ENCODE results near the gene ZNF205. TPM values are rescaled to one million over a fixed set of nuclear protein-coding genes. Genes with fewer than 3 reads are reported as not detected.

ZNF205 gene
- total and polyA plus RNA-seq, 2 of the 13 experiments (the other 11 are each of a cell fraction or from before 2014, with no cell fraction given) = 5.8 to 10.2 TPM

DNA sequence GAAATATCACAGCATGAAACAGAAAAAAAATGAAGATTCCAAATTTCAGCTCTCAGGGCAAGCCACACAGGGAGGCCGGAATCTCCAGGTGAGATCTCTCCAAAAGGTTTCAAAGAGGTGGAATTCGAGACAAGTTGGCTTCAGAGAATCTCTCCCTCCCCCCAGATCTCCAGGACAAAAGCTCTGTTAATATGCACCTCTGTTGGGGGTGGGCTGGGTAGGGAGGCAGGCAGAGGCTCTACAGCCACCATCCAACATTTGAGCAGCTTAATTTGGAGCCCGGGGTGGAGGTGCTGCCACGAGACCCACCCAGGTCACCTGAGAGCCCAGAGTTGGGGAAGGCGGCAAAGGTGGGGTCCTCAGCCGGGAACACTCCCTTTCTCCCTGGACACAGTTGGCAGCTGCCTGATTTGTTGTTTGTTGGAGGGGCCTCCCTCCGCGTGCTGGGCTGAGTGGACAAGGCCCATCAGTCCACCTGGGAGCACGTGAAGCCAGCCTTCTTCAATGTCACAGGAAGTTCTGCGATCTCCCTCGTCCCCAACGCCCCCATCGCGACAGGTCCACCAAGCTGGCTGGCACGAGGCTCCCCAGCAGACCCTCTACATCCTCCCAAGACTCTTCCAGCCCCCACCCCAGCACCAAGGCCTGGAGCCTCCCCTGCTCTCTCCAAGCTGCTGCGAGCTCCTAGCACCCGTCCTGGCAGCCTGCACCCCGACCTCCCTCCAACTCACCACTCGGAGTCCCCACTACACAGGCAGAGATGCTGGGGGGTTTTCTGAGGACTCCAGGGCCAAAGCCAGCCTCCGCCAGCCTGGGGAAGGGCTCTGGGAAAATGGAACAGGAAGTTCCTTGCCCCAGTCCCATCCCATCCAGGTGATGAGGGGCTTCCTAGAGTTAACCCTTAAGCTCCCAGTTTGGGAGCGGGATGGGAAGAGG lies 13.7 kb upstream of the ZNF205 start, which contains the start of gene ZSCAN10 (continued):
- peak; percentile 63 for TF ChIP-seq ZNF687 (CRISPR knock-in tag; IDR thresholded peaks at IDR 0.05)
- TF ChIP-seq KLF15 (CRISPR knock-in tag; IDR thresholded peaks at IDR 0.05; ENCODE audit: borderline replicate concordance) = no peak
- no peak for TF ChIP-seq SIX4 (CRISPR knock-in tag; IDR thresholded peaks at IDR 0.05)
- TF ChIP-seq ARID4A (CRISPR knock-in tag; IDR thresholded peaks at IDR 0.05; ENCODE audit: borderline replicate concordance) = no peak
- no peak for TF ChIP-seq MAFK (conservative IDR thresholded peaks at IDR 0.05 in 1 of 2, IDR thresholded peaks at IDR 0.05 in 1 of 2; ENCODE audit: low read length in 2 of 2)
- TF ChIP-seq ZSCAN31 (CRISPR knock-in tag; IDR thresholded peaks at IDR 0.05; ENCODE audit: low read depth) = no peak
- no peak for TF ChIP-seq KAT2B (IDR thresholded peaks at IDR 0.05; ENCODE audit: borderline replicate concordance, low read depth, low read length)
- TF ChIP-seq NBN (conservative IDR thresholded peaks at IDR 0.05) = no peak
- TF ChIP-seq, protein P1, sequence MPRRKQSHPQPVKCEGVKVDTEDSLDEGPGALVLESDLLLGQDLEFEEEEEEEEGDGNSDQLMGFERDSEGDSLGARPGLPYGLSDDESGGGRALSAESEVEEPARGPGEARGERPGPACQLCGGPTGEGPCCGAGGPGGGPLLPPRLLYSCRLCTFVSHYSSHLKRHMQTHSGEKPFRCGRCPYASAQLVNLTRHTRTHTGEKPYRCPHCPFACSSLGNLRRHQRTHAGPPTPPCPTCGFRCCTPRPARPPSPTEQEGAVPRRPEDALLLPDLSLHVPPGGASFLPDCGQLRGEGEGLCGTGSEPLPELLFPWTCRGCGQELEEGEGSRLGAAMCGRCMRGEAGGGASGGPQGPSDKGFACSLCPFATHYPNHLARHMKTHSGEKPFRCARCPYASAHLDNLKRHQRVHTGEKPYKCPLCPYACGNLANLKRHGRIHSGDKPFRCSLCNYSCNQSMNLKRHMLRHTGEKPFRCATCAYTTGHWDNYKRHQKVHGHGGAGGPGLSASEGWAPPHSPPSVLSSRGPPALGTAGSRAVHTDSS (CRISPR knock-in tag; conservative IDR thresholded peaks at IDR 0.05) = no peak
- no peak for TF ChIP-seq ZNF615 (CRISPR knock-in tag; IDR thresholded peaks at IDR 0.05; ENCODE audit: borderline replicate concordance)
- TF ChIP-seq ZNF839 (CRISPR knock-in tag; IDR thresholded peaks at IDR 0.05; ENCODE audit: borderline replicate concordance) = no peak
- TF ChIP-seq GATA4 (IDR thresholded peaks at IDR 0.05; ENCODE audit: borderline replicate concordance, low read depth) = no peak
- TF ChIP-seq SPEN (CRISPR knock-in tag; IDR thresholded peaks at IDR 0.05; ENCODE audit: low read depth) = no peak
- no peak for TF ChIP-seq ZSCAN21 (CRISPR knock-in tag; IDR thresholded peaks at IDR 0.05; ENCODE audit: borderline replicate concordance)
- peak; percentile 60; the same call in 1 of the 2 replicates for TF ChIP-seq ZNF263 (CRISPR knock-in tag; IDR thresholded peaks at IDR 0.05)
- no peak for TF ChIP-seq RARG (CRISPR knock-in tag; IDR thresholded peaks at IDR 0.05; ENCODE audit: low read depth)

Measured in HepG2 (cell line).